H1 (cell line): ENCODE data around the gene IL12RB2. TPM values are rescaled to one million over a fixed set of nuclear protein-coding genes. Genes with fewer than 3 reads are reported as not detected.

Experiments used
- CEBPB ChIP-seq: IDR thresholded peaks from 2 replicates; pipeline ENCODE4 v1.6.1; 2012; ENCODE audit warnings: low read depth, low read length
- GABPA ChIP-seq: IDR thresholded peaks from 2 replicates; pipeline ENCODE4 v1.6.1; 2011; ENCODE audit warnings: mild to moderate bottlenecking, low read length, moderate library complexity, borderline replicate concordance; ENCODE audit not compliant: insufficient read depth
- polyA plus RNA-seq, 7 experiments: library from polyadenylated mRNA; depleted of rRNA in 3 of 7; stranded (reverse) in 5 of 7; unstranded in 2 of 7; fragments of >200 nt in 5 of 7; fragments of 200-250 nt in 2 of 7; gene quantifications; 1 replicate in 5 of 7; 2 replicates in 1 of 7; 4 replicates in 1 of 7; pipeline versions ENCODE4 v1.2.1 to v1.2.3, GENCODE V29; 2011 to 2013; ENCODE audit warnings: missing spikeins in 2 of 7, mixed read lengths in 2 of 7
- total RNA-seq: library from RNA; stranded (reverse); fragmentation: NEBNext Ultra II Directional; extraction: Animal tissue kit (Norgen Biotek cat#: 25700); gene quantifications from 2 replicates; pipeline ENCODE4 v1.2.1, GENCODE V29; 2021

Gene IL12RB2
- total and polyA plus RNA-seq, 2 of the 8 experiments (the other 6 are each of a cell fraction or from before 2014, with no cell fraction given), result 1.4 TPM

GRCh38 chr1:67405473-67406245, 98.0 kb downstream of the IL12RB2 start (continued):
- TF ChIP-seq GABPA (no peak), CEBPB (no peak)
- TF ChIP-seq, all 59 proteins: peak for 0
